OCI-LY1 (cell line): ENCODE data around the gene CCDC88B.

ENCODE experiments used
- H2AFZ ChIP-seq: fragments of 200-600 bp; sonication (generic), shearing (Covaris generic); 2 replicates; pipeline ENCODE4 v1.6.0; 2014; ENCODE audit warnings: antibody characterized with exemption, mild to moderate bottlenecking, low read length
- H3F3A ChIP-seq: fragments of 200-600 bp; sonication (generic), shearing (Covaris generic); 2 replicates; pipeline ENCODE4 v1.6.0; 2014; ENCODE audit warnings: mild to moderate bottlenecking, antibody characterized with exemption, low read length, moderate library complexity; ENCODE audit not compliant: insufficient read depth
- H3K27ac ChIP-seq: fragments of 200-600 bp; sonication (generic); 2 replicates; pipeline ENCODE4 v1.5.1; 2014; ENCODE audit warnings: low read length, mixed run types, mild to moderate bottlenecking, low read depth; ENCODE audit not compliant: poor library complexity, severe bottlenecking
- H3K27me3 ChIP-seq: fragments of 200-600 bp; sonication (generic); 2 replicates; pipeline ENCODE4 v1.6.0; 2014; ENCODE audit warnings: antibody characterized with exemption, mild to moderate bottlenecking, low read length, moderate library complexity; ENCODE audit not compliant: insufficient read depth
- H3K36me3 ChIP-seq: fragments of 200-600 bp; sonication (generic); 2 replicates; pipeline ENCODE4 v1.6.1; 2014; ENCODE audit warnings: mild to moderate bottlenecking, antibody characterized with exemption, low read length, moderate library complexity, mixed read lengths; ENCODE audit not compliant: insufficient read depth
- H3K4me1 ChIP-seq: fragments of 200-600 bp; sonication (generic); 2 replicates; pipeline ENCODE4 v1.5.1; 2014; ENCODE audit warnings: mild to moderate bottlenecking, low read length, moderate library complexity; ENCODE audit not compliant: insufficient read depth, severe bottlenecking
- H3K4me2 ChIP-seq: fragments of 200-600 bp; sonication (generic), shearing (Covaris generic); 2 replicates; pipeline ENCODE4 v1.6.1; 2014; ENCODE audit warnings: low read length
- H3K4me3 ChIP-seq: fragments of 200-600 bp; sonication (generic); 2 replicates; pipeline ENCODE4 v1.5.1; 2014; ENCODE audit warnings: low read length, low read depth, mild to moderate bottlenecking, mixed read lengths; ENCODE audit not compliant: poor library complexity, severe bottlenecking
- H3K79me2 ChIP-seq: fragments of 200-600 bp; shearing (Covaris generic); 2 replicates; pipeline ENCODE4 v1.6.1; 2016; ENCODE audit warnings: mixed run types, low read length, mixed read lengths; ENCODE audit not compliant: insufficient read depth
- H3K9ac ChIP-seq: fragments of 200-600 bp; sonication (generic), shearing (Covaris generic); 2 replicates; pipeline ENCODE4 v1.6.1; 2014; ENCODE audit warnings: mild to moderate bottlenecking, low read length, mixed read lengths
- H3K9me2 ChIP-seq: fragments of 200-600 bp; sonication (generic), shearing (Covaris generic); 2 replicates; pipeline ENCODE4 v1.6.1; 2014; ENCODE audit warnings: low read depth, mild to moderate bottlenecking, low read length, mixed read lengths
- H3K9me3 ChIP-seq: fragments of 200-600 bp; shearing (Covaris generic); 2 replicates; pipeline ENCODE4 v1.6.1; 2014; ENCODE audit warnings: low read length, mixed read lengths
- H4K20me1 ChIP-seq: fragments of 200-600 bp; sonication (generic), shearing (Covaris generic); 2 replicates; pipeline ENCODE4 v1.6.0; 2016; ENCODE audit warnings: mild to moderate bottlenecking, low read length; ENCODE audit not compliant: insufficient read depth
- EZH2 ChIP-seq: fragments of 200-600 bp; sonication (generic), shearing (Covaris generic); IDR thresholded peaks from 2 replicates; pipeline ENCODE4 v1.8.0; 2017; ENCODE audit warnings: borderline replicate concordance, mixed run types, mild to moderate bottlenecking, antibody characterized with exemption, low read length, moderate library complexity, mixed read lengths
- TF ChIP-seq, protein P1 (sequence below): fragments of 200-600 bp; sonication (generic), shearing (Covaris generic); IDR thresholded peaks from 2 replicates; pipeline ENCODE4 v1.5.1; 2017; ENCODE audit warnings: mild to moderate bottlenecking, antibody characterized with exemption, low read length, moderate library complexity, mixed read lengths

CCDC88B gene

DNA sequence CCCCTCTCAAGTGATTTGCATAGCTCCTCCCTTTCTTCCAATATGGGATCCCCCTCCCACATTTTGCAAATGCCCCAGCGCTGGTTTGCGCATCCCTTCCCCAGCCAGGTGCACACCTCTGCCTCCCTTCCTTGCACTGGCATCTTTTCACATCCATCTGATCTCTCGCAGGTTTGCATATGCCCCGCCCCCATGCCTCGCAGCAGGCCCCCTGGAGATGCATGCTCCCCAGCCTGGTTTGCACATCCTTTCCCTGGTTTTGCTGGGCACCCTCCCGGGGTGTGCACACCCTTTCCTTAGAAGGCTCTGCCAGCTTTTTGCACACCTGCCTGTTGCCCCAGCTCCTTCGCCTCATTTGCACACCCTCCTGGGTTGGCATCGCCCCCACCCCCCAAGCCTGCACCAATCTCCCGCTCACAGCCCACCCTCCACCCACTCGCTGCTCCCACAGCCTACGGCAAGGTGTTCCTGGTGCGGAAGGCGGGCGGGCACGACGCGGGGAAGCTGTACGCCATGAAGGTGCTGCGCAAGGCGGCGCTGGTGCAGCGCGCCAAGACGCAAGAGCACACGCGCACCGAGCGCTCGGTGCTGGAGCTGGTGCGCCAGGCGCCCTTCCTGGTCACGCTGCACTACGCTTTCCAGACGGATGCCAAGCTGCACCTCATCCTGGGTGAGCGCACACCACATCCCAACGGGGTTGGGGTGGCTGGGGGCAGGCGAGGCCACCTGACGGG is 19.9 kb downstream of the CCDC88B start:
- Histone ChIP-seq H3K27ac (peak overlapping the region; percentile 50), H2AFZ (no peak overlapping the region), H3K27me3 (no peaks in the 10 kb centered on the region)

DNA sequence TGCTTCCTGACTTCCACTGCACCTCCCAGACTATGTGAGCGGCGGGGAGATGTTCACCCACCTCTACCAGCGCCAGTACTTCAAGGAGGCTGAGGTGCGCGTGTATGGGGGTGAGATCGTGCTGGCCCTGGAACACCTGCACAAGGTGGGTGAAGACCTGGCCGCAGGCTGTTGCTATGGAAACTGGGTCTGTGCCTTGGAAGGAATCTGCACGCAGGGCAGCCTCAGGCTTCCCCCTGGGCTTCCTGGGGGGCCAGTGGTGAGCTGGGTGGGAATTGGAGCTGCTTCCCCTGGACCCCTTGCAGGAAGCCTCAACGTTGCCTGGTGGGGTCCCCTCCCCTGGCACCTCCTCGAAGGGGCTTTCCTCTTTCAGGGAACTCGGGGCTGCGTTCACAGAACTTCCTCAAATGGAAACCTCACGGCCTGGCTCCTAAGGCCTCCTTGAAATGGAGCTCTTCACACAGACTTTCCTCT is 20.5 kb downstream of the CCDC88B start:
- H3K36me3 ChIP-seq, result peaks cover 39% of the 10 kb centered on the region
- H3K27ac ChIP-seq, result no peak overlapping the region
- H3K79me2 ChIP-seq, result no peaks in the 10 kb centered on the region
- TF ChIP-seq, protein P1, sequence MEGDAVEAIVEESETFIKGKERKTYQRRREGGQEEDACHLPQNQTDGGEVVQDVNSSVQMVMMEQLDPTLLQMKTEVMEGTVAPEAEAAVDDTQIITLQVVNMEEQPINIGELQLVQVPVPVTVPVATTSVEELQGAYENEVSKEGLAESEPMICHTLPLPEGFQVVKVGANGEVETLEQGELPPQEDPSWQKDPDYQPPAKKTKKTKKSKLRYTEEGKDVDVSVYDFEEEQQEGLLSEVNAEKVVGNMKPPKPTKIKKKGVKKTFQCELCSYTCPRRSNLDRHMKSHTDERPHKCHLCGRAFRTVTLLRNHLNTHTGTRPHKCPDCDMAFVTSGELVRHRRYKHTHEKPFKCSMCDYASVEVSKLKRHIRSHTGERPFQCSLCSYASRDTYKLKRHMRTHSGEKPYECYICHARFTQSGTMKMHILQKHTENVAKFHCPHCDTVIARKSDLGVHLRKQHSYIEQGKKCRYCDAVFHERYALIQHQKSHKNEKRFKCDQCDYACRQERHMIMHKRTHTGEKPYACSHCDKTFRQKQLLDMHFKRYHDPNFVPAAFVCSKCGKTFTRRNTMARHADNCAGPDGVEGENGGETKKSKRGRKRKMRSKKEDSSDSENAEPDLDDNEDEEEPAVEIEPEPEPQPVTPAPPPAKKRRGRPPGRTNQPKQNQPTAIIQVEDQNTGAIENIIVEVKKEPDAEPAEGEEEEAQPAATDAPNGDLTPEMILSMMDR, result no peak
- no peak for TF ChIP-seq EZH2
- H3K9me2 ChIP-seq, result no peaks in the 10 kb centered on the region
- peak overlapping the region; percentile 71 for H3K4me3 ChIP-seq
- no peaks in the 10 kb centered on the region for H4K20me1 ChIP-seq
- H3K9ac ChIP-seq, result no peak overlapping the region; the same call in 1 of the 2 replicates
- H3K27me3 ChIP-seq, result no peaks in the 10 kb centered on the region
- H3K4me2 ChIP-seq, result peak overlapping the region; percentile 88; the same call in 1 of the 2 replicates
- no peaks in the 10 kb centered on the region for H3K9me3 ChIP-seq
- H3K4me1 ChIP-seq, result peaks cover 26% of the 10 kb centered on the region
- no peaks in the 10 kb centered on the region for H3F3A ChIP-seq
- H2AFZ ChIP-seq, result no peak overlapping the region

More for the DNA sequence above, 19.9 kb downstream of the CCDC88B start:
- Histone ChIP-seq H3K4me1 (peaks cover 26% of the 10 kb centered on the region), H3K4me2 (peak overlapping the region; percentile 88), H3K9me3 (no peaks in the 10 kb centered on the region), H3K79me2 (no peaks in the 10 kb centered on the region), H3K36me3 (peaks cover 35% of the 10 kb centered on the region), H3K9me2 (no peaks in the 10 kb centered on the region), H3K4me3 (peak overlapping the region; percentile 71), H3K9ac (peak overlapping the region; percentile 80), H4K20me1 (no peaks in the 10 kb centered on the region), H3F3A (no peaks in the 10 kb centered on the region)
- TF ChIP-seq EZH2, result no peak
- TF ChIP-seq, protein P1, result peak; percentile 42; the same call in 1 of the 2 replicates

DNA sequence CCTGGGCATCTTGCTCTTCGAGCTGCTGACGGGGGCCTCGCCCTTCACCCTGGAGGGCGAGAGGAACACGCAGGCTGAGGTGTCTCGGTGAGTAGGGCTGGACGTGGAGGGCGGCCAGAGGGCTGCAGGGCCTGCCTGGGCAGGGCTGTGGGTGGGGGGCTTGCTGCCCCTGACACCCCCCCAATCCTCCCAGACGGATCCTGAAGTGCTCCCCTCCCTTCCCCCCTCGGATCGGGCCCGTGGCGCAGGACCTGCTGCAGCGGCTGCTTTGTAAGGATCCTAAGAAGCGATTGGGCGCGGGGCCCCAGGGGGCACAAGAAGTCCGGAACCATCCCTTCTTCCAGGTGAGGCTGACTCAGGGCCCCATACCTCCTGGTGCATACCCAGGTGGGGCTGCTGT is 21.7 kb downstream of the CCDC88B start:
- Histone ChIP-seq H3F3A (no peaks in the 10 kb centered on the region), H3K27me3 (no peaks in the 10 kb centered on the region), H3K4me1 (peaks cover 26% of the 10 kb centered on the region), H3K4me3 (no peak overlapping the region), H4K20me1 (no peaks in the 10 kb centered on the region), H3K4me2 (no peak overlapping the region), H3K36me3 (peaks cover 49% of the 10 kb centered on the region), H2AFZ (no peak overlapping the region), H3K79me2 (no peaks in the 10 kb centered on the region), H3K9me2 (no peaks in the 10 kb centered on the region), H3K27ac (no peak overlapping the region), H3K9ac (no peak overlapping the region), H3K9me3 (no peaks in the 10 kb centered on the region)
- no peak for TF ChIP-seq EZH2
- TF ChIP-seq, protein P1, result no peak
